Caco-2 (cell line): ENCODE measurements around the gene PHF10. TPM values are rescaled to one million over a fixed set of nuclear protein-coding genes. Genes with fewer than 3 reads are reported as not detected.
A peak's percentile ranks its signal among the peaks of the same experiment; 100 is the strongest.
"Not testable (repeated sequence)": the region's sequence is repeated elsewhere in the genome, so short reads cannot be mapped to it uniquely, and the experiment has no call there.

ENCODE experiments used
- Bru-seq: library from RNA; stranded (reverse); fragments of 400-500 nt; gene quantifications from one replicate; lab custom pipeline; 2021; lab: Mats Ljungman, UMichigan
- BruChase-seq, 2 experiments: library from RNA; stranded (reverse); fragments of 400-500 nt; gene quantifications; one replicate each; lab custom pipeline; 2021; lab: Mats Ljungman, UMichigan
- BruUV-seq: library from RNA; stranded (reverse); fragments of 400-500 nt; replicated peaks from 2 replicates; lab custom pipeline; 2021; lab: Mats Ljungman, UMichigan
- CTCF ChIA-PET: fragments of 300-600 bp; sonication (Branson Sonifier 250); formaldehyde crosslinking; loops from one replicate; lab custom pipeline; 2022; ENCODE audit warnings: antibody characterized with exemption; lab: Charles Lee
- POLR2A ChIA-PET: fragments of 300-600 bp; sonication (Branson Sonifier 250); formaldehyde crosslinking; loops from one replicate; lab custom pipeline; 2022; ENCODE audit warnings: antibody characterized with exemption; lab: Charles Lee
- DNase-seq, 2 experiments: peaks; one replicate each; pipeline versions ENCODE4 v3.0.0 to v3.0.0-alpha.2; 2020 to 2022
- H3K27me3 ChIP-seq: replicated peaks from 2 replicates; pipeline ENCODE4 v1.6.0; 2011; ENCODE audit warnings: low read length; ENCODE audit not compliant: control insufficient read depth, insufficient read depth
- H3K36me3 ChIP-seq: 2 replicates; pipeline ENCODE4 v1.5.1; 2011; ENCODE audit warnings: low read length; ENCODE audit not compliant: control insufficient read depth, insufficient read depth
- H3K4me1 ChIP-seq: fragments of 250-450 bp; sonication (Bioruptor Pico); 2 replicates; pipeline ENCODE4 v1.5.1; 2020; ENCODE audit warnings: mild to moderate bottlenecking
- H3K4me3 ChIP-seq: 2 replicates; pipeline ENCODE4 v1.5.1; 2011; ENCODE audit warnings: low read depth, mild to moderate bottlenecking, control low read depth, low read length
- H3K9me3 ChIP-seq: fragments of 250-450 bp; sonication (Bioruptor Pico); 2 replicates; pipeline ENCODE4 v1.5.1; 2020; ENCODE audit warnings: mild to moderate bottlenecking, moderate library complexity
- H3K27ac Mint-ChIP-seq: one replicate; pipeline ENCODE4 v1.8.0; 2022; ENCODE audit warnings: mixed read lengths; ENCODE audit not compliant: unreplicated experiment
- H3K27me3 Mint-ChIP-seq: one replicate; pipeline ENCODE4 v1.8.0; 2022; ENCODE audit warnings: mixed read lengths; ENCODE audit not compliant: insufficient read depth, unreplicated experiment
- H3K36me3 Mint-ChIP-seq: one replicate; pipeline ENCODE4 v1.8.0; 2022; ENCODE audit warnings: mild to moderate bottlenecking, mixed read lengths; ENCODE audit not compliant: insufficient read depth, unreplicated experiment
- H3K4me1 Mint-ChIP-seq: one replicate; pipeline ENCODE4 v1.8.0; 2022; ENCODE audit warnings: low read depth, mixed read lengths; ENCODE audit not compliant: unreplicated experiment
- H3K4me3 Mint-ChIP-seq: one replicate; pipeline ENCODE4 v1.8.0; 2022; ENCODE audit warnings: mild to moderate bottlenecking, moderate library complexity, mixed read lengths; ENCODE audit not compliant: unreplicated experiment
- H3K9me3 Mint-ChIP-seq: one replicate; pipeline ENCODE4 v1.8.0; 2022; ENCODE audit warnings: mixed read lengths; ENCODE audit not compliant: unreplicated experiment
- intact Hi-C: fragments of 100-400 bp; cut with micrococcal nuclease; formaldehyde crosslinking; loops from one replicate; pipeline ENCODE4 v1.10.0; 2022; ENCODE audit not compliant: unreplicated experiment
- long read RNA-seq: library from polyadenylated mRNA; stranded (forward); transcript quantifications from one replicate; pipeline ENCODE4 v2.0.0, GENCODE V29; 2022
- total RNA-seq: library from RNA; stranded (reverse); gene quantifications from 2 replicates; pipeline ENCODE4 v1.2.3, GENCODE V29; 2022
- TF ChIP-seq, protein P1 (sequence below), 2 experiments: fragments of 200-600 bp in 1 of 2; IDR thresholded peaks; 1 replicate in 1 of 2; 2 replicates in 1 of 2; pipeline versions ENCODE4 v1.5.1 to v1.8.0; 2011 to 2022; ENCODE audit warnings: antibody characterized with exemption in 1 of 2, control low read depth in 1 of 2, inconsistent platforms in 1 of 2, low read depth in 1 of 2, low read length in 1 of 2, mild to moderate bottlenecking in 1 of 2, moderate library complexity in 1 of 2; ENCODE audit not compliant: insufficient read depth in 1 of 2, severe bottlenecking in 1 of 2, unreplicated experiment in 1 of 2

The PHF10 gene
- 66.2 and 75.7 TPM in 2 replicates for total RNA-seq
- Bru-seq, nascent RNA: percentile 94 among the genes with signal in this experiment
- BruChase-seq, experiment 1, labeled RNA remaining after a 2-hour chase: percentile 95 among the genes with signal in this experiment
- percentile 94 among the genes with signal in this experiment for BruChase-seq, experiment 2, labeled RNA remaining after a 6-hour chase
- long read RNA-seq, full-length matches to known transcripts: 53 of 69 reads
- long read RNA-seq, partial matches to known transcripts: 9 of 69 reads
- long read RNA-seq, other reads (novel, unspliced or antisense): 7 of 69 reads

DNA sequence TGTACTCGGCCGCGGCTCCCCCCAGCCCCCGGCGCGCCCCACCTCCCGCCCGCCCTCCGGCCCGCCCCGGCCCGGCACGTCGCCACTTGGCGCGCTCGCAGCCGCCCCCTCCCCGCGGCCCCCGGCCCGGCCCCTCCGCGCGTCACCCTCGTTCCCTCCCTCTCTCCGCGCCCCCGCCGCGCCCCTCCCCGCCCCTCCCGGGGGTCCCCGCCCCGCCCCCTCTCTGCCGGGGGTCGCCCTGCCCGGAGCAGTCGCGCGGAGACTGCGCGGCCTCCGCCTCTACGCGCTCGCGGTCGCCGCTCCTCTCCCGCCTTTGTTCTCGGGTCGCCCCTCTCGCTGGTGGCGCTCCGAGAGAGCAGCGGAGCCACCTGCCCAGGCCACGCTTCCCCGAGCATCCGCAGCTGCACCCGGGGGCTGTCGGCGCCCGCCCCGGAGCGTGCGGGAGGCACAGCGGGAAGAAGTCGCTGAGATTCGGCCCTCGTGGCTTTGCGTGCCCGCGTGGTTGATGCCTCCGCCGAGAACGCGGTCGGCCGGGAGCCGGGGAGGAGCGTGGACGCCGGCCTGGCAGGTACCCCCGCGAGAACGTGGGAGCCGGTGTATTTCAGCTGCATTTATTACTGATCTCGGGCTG, at the start of gene PHF10:
TSS of gene PHF10 (minus strand) at position 7 of the 631 bp plus-strand sequence. CDS start 569 bp downstream, outside the sequence.
- intact Hi-C loops: loop anchor here (1.0 to 5.0 kb wide), 2 partner anchors 27 to 558 kb away; partner anchors contain the start of genes DYNLT2 and ERMARD
- ChIA-PET POLR2A (interaction anchor here (1.2 to 1.4 kb wide), 2 partner anchors 14 to 27 kb away, joined by 6 to 14 read pairs; partner anchors contain the start of genes DYNLT2 and ERMARD), CTCF (no interaction called here)

DNA sequence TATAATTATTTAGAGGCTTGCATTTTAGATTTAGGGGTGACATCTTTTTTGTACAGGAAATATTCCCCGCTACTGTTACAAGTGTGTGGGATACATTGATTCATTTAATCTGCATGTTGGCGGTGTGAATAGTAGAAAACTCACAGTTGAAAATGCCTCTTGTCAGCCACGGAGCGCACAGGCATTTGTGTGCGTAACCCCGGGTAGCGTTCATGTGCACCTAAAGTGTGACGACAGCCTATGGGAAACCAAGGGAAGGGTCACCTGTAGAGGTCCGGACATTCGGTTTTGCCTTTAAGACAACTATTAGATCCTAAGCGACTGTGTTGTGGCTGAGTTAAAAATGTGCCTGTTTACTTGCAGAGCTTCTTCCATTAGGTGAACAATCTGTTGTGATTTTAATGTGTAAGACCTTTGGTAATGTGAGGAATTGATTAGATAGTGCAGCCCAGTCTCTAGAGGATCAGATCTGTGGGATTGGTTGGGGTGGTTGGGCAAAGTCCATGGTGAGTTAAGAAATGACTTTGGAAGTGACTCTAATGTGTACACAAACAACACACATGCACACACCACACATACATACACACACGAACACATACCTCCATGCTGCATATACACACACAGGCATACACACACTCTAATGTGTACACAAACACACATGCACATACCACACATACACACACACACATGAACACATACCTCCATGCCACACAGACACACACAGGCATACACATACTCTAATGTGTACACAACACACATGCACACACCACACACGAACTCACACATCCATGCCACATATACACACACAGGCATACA, 42.8 kb upstream of the PHF10 start:
- TF ChIP-seq, protein P1, sequence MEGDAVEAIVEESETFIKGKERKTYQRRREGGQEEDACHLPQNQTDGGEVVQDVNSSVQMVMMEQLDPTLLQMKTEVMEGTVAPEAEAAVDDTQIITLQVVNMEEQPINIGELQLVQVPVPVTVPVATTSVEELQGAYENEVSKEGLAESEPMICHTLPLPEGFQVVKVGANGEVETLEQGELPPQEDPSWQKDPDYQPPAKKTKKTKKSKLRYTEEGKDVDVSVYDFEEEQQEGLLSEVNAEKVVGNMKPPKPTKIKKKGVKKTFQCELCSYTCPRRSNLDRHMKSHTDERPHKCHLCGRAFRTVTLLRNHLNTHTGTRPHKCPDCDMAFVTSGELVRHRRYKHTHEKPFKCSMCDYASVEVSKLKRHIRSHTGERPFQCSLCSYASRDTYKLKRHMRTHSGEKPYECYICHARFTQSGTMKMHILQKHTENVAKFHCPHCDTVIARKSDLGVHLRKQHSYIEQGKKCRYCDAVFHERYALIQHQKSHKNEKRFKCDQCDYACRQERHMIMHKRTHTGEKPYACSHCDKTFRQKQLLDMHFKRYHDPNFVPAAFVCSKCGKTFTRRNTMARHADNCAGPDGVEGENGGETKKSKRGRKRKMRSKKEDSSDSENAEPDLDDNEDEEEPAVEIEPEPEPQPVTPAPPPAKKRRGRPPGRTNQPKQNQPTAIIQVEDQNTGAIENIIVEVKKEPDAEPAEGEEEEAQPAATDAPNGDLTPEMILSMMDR (IDR thresholded peaks at IDR 0.05; ENCODE audit: insufficient read depth in 1 of 2, low read depth in 1 of 2, low read length in 1 of 2, severe bottlenecking in 1 of 2, unreplicated experiment in 1 of 2): no peak
- Mint-ChIP-seq H3K9me3 (no peaks in the 10 kb centered on the region), H3K27me3 (no peaks in the 10 kb centered on the region), H3K27ac (no peak overlapping the region), H3K4me3 (no peak overlapping the region), H3K4me1 (peaks cover 7% of the 10 kb centered on the region), H3K36me3 (peaks cover 28% of the 10 kb centered on the region)
- Histone ChIP-seq H3K9me3 (no peaks in the 10 kb centered on the region), H3K4me1 (no peaks in the 10 kb centered on the region), H3K4me3 (no peak overlapping the region), H3K36me3 (no peaks in the 10 kb centered on the region), H3K27me3 (no peaks in the 10 kb centered on the region)
- CTCF ChIA-PET: no interaction called here
- BruUV-seq: no TSS peak
- POLR2A ChIA-PET: no interaction called here
- no peak for DNase-seq
- intact Hi-C loops: no loop called here

More for the DNA sequence above, at the start of gene PHF10:
- H3K27me3 Mint-ChIP-seq: no peaks in the 10 kb centered on the region
- Histone ChIP-seq H3K4me1 (peaks cover 18% of the 10 kb centered on the region), H3K27me3 (no peaks in the 10 kb centered on the region), H3K4me3 (peak within 1 kb of the TSS; percentile 77), H3K36me3 (no peaks in the 10 kb centered on the region), H3K9me3 (no peaks in the 10 kb centered on the region)
- peak; percentile 64 to 79 for DNase-seq
- peaks cover 20% of the 10 kb centered on the region for H3K4me1 Mint-ChIP-seq
- H3K4me3 Mint-ChIP-seq: peak within 1 kb of the TSS; percentile 89
- H3K9me3 Mint-ChIP-seq: no peaks in the 10 kb centered on the region
- TF ChIP-seq, protein P1 (IDR thresholded peaks at IDR 0.05; ENCODE audit: insufficient read depth in 1 of 2, low read depth in 1 of 2, low read length in 1 of 2, severe bottlenecking in 1 of 2, unreplicated experiment in 1 of 2): no peak
- peaks cover 26% of the 10 kb centered on the region for H3K36me3 Mint-ChIP-seq
- peak within 1 kb of the TSS; percentile 83 for H3K27ac Mint-ChIP-seq
- no TSS peak for BruUV-seq

DNA sequence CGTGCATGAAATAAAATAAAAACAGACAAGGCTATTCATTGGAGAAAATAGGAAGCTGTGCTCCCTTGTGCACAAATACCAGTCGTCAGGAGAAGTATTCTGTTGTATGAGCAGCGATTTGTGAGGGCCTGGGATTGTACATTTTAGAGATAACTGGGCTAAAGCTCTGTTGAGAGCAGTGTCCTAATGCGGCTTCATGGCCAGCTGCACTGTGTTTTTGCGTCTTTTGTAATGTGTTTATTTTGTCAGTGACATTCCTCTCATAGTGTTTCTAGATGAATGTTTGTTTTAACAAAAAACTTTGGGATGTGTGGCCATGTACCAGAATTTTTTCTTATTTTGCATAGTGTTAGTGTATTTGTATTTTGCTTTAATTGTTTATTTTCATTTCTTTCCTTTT, 41.9 kb upstream of the PHF10 start:
- Mint-ChIP-seq H3K4me1 (peaks cover 7% of the 10 kb centered on the region), H3K9me3 (no peaks in the 10 kb centered on the region), H3K4me3 (no peak overlapping the region), H3K27me3 (no peaks in the 10 kb centered on the region), H3K27ac (no peak overlapping the region), H3K36me3 (peaks cover 27% of the 10 kb centered on the region)
- Histone ChIP-seq H3K27me3 (no peaks in the 10 kb centered on the region), H3K36me3 (no peaks in the 10 kb centered on the region), H3K9me3 (no peaks in the 10 kb centered on the region), H3K4me1 (no peaks in the 10 kb centered on the region), H3K4me3 (no peak overlapping the region)
- DNase-seq: no peak
- POLR2A ChIA-PET: no interaction called here
- BruUV-seq: no TSS peak
- TF ChIP-seq, protein P1 (IDR thresholded peaks at IDR 0.05; ENCODE audit: insufficient read depth in 1 of 2, low read depth in 1 of 2, low read length in 1 of 2, severe bottlenecking in 1 of 2, unreplicated experiment in 1 of 2): no peak
- CTCF ChIA-PET: no interaction called here
- intact Hi-C loops: no loop called here

DNA sequence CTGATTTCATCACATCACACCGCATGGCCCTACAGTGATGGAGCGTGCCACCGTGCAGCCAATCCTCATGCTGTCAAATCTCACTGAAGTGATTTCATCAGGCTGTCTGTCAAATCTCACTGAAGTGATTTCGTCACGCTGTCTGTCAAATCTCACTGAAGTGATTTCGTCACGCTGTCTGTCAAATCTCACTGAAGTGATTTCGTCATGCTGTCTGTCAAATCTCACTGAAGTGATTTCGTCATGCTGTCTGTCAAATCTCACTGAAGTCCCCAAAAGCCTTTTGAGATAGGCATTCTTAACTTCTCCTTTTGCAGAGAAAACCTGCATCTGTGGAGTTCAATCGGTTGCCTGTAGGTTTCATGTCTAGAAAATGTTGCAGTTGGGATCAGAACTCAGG, 41.5 kb upstream of the PHF10 start:
- H3K4me3 Mint-ChIP-seq, H3K36me3 ChIP-seq, H3K4me3 ChIP-seq, intact Hi-C loops, H3K27me3 ChIP-seq, H3K9me3 Mint-ChIP-seq, H3K4me1 Mint-ChIP-seq, CTCF ChIA-PET, H3K27me3 Mint-ChIP-seq, BruUV-seq, H3K4me1 ChIP-seq, POLR2A ChIA-PET, H3K9me3 ChIP-seq: not testable (repeated sequence)
- DNase-seq: peak in 1 of 2 experiments; percentile 23
- peaks cover 27% of the 10 kb centered on the region for H3K36me3 Mint-ChIP-seq
- H3K27ac Mint-ChIP-seq: peak overlapping the region; percentile 42
